Mammary epithelial cell (primary cell): ENCODE results near the gene ECM1.

Experiments used
- CTCF ChIP-seq, 2 donors: IDR thresholded peaks in 1 of 2; conservative IDR thresholded peaks in 1 of 2; 2 replicates each; pipeline ENCODE4 v1.5.1; 2011 to 2012; ENCODE audit warnings: inconsistent platforms in 2 of 2, low read length in 2 of 2, mild to moderate bottlenecking in 2 of 2, control low read depth in 1 of 2, low read depth in 1 of 2; ENCODE audit not compliant: insufficient read depth in 1 of 2; ENCODE audit errors: extremely low read depth in 1 of 2
- EZH2 ChIP-seq: IDR thresholded peaks from 2 replicates; pipeline ENCODE4 v1.6.1; 2012; ENCODE audit warnings: low read length, inconsistent platforms, borderline replicate concordance

- TF ChIP-seq CTCF (conservative IDR thresholded peaks at IDR 0.05 in 1 of 2, IDR thresholded peaks at IDR 0.05 in 1 of 2; ENCODE audit: extremely low read depth in 1 of 2, insufficient read depth in 1 of 2, low read depth in 1 of 2, low read length in 2 of 2) (no peak), EZH2 (no peak)
Measured at GRCh38 chr1:150514260-150514659, 6.4 kb downstream of the ECM1 start.
